Measurements from ENCODE around the gene RAP1GAP2.
"Not testable (repeated sequence)": the region's sequence is repeated elsewhere in the genome, so short reads cannot be mapped to it uniquely, and the experiment has no call there.

Gene RAP1GAP2

DNA sequence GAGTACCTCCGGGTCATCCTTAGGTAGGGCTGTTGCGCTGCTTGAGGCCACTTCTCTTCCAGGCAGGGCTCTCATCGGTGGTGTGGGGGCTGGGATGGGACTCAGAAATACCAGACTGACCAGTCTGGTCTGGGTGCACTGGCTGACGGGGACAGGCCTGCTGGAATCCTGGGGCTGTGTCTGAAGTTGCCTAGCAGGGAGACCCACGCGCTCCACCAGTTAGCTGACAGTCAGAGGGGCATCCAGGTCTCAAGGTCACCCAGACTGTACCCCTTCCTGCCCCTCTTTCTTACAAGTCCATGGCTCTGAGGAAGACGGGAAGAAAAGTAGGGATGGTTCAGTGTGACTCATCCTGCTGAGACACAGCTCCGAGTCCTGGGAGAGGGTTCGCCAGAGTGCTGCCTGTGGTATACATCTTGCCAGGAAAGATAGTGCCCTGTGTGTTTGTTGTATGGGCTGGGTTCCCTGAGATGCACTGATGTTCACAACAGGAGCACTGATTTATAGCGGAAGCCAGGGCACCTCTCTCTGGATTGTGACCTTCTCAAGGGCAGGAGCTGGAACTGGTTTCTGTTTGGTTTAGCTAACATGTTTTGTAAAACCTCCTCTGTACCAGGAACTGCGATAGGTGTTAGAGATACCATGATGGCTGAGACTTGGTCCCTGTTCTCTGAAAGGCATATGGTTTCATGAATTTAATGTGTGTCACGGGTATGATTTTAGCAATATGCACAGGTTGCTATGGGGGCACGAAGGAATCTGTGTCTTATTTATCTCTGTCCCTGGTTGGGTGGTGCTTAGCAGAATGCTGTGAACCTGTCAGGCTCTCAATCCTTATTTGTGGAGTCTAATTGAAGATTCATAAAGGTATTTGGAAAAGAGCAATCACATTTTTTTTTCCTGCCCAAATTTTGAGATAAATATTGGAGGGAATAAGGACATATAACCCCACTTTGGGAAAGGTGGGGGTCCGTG is 169.7 kb downstream of the RAP1GAP2 start:
- no peak for DNase-seq (ENCODE audit: low read depth, low spot score)

DNA sequence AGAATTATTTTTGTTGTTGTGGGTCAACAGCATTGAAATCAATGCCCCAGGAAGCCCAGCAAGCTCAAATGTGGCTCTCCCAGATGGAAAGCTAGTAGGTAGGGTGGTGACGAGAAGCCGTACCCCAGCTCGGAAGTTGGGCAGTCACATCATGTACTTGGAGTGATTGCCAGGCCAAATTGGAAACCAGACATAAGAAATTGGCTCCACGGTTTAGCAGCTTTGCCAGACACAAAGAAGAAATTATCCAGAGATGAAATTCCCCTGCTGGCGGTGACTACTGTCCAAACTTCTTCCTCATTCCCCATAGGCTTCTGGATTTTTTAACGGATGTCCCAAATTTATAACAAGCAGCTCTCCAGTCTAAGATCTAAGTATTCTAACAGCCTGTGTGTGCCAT is 171.3 kb downstream of the RAP1GAP2 start:
- no peak for DNase-seq (ENCODE audit: low read depth, low spot score)

DNA sequence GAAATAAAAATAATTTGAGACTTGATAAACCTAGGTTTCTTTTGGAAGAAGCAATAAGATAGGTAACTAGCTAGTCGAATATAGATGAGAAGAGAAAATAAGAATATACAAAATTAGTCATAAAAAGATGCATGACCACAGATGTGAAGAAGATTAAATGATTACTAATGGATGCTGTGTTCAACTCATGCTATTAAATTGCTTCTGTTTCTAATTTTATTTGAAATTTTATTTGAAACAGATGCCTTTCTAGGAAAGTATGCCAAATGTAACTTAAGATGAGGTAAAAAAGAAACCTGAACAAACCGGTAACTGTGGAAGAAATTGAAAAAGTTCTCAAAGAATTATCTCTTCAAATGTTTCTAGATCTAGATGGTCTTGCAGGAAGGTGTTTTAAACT is 175.6 kb downstream of the RAP1GAP2 start:
- no peak for DNase-seq (ENCODE audit: low read depth, low spot score)

DNA sequence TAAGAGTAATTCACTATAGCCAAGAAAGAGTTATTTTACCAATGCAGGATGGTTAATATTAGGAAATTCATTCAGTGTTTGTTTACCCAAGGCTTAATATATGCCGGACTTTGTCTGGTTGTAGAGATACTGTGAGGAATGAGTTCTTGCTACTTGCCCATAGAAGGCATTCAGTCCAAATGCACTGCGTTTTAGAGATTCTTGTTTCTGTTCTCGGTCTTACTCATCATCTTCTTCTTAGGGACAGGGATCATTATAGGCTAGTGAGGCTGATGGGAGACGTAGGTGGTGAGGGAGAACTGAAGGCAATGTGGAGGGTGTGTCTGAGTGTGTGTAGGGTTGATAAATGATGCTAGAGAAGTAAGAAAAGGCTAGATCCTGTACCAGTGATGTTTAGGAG is 176.5 kb downstream of the RAP1GAP2 start:
- no peak for DNase-seq (ENCODE audit: low read depth, low spot score)

DNA sequence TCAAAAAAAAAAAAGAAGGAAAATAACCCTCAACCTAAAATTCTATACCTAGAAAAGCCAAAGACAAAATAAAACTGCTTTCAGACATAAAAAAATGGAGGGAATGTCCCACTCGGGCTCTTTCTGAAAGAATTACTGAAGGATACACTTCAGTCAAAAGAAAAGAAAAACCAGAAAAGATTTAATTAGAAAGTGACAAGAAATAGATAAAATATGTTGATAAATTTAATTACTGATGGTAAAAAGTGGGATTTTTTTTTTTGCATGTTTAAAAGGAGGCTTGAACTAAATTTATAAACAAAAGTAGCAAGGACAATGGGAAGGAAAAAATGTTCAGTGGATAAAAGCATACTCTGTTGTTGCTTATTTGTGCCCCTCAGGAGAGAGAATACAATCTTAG is 178.1 kb downstream of the RAP1GAP2 start:
- no peak for DNase-seq (ENCODE audit: low read depth, low spot score)

DNA sequence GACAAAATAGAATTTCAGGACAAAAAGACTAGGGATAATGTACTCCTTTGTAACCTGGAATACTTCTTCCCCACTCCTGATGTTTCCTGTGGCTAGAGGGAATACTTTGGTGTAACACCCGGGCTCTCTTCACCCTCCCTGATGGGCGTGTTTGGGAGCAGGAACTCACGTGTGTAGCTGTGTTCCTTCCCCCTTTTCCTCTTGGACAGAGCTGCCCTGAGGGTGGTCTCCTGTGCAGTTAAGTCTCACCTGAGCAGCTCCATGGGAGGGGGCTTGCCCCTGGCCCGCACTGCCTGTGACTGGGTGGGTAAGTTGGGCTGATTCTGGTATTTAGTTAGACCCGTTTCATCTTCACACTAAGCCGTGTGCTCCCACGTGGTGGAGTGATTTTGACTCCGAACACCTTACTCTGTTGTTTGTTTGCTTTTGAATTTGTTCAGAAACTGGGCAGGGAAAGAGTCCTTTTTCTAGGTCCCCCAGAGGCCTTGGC is 179.3 kb downstream of the RAP1GAP2 start:
- no peak for DNase-seq (ENCODE audit: low read depth, low spot score)

DNA sequence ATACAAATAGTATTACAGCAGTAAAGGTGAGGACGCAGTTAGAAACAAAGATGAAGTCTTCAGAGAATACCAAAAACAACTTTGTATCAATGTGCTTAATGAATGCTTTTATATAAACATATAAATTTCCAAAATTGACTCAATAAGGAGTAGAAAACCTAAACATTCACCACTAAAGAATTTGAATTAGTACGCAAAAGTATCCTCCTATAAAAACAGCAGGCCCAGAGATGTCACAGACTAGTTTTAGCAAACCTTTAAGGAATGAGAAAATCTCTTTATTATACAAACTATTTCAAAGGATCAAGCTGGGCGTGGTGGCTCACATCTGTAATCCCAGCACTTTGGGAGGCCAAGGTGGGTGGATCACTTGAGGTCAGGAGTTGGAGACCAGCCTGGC is 180.9 kb downstream of the RAP1GAP2 start:
- no peak for DNase-seq (ENCODE audit: low read depth, low spot score)

DNA sequence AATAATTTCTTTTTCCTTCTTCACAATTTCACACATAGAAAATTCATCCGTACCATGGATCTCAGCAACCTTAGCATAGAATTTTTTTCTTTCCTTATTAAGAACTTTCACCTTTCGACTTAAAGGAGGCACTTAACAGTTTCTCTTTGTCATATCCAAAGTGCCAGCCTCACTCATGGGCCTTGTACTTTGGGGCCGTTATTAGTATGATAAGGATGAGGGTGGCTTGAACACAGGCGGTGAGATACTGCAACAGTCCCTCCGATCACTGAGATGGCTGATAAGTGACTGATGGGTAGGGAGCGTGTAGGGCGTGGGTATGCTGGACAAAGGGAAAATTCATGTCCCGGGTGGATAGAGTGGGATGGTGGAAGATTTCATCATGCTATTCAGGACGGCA is 181.9 kb downstream of the RAP1GAP2 start:
- no peak for DNase-seq (ENCODE audit: low read depth, low spot score)

DNA sequence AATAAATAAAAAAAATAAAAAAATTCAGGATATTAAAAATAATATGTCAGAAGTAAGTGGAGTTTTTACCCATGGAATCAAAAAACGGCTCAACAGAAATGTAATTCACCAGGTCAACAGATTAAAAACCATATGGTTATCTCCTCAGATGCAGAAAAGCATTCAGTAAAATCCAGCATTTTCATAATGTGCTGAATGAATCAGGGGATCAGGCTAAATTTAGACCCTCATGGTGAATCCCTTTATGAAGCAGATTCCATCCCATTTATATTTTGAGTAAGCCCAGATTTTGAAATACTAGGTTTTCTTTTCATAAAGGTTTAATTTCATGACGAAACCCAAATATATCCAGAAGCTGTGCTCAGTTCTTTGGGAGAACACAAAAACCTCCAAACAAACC is 182.8 kb downstream of the RAP1GAP2 start:
- no peak for DNase-seq (ENCODE audit: low read depth, low spot score)

DNA sequence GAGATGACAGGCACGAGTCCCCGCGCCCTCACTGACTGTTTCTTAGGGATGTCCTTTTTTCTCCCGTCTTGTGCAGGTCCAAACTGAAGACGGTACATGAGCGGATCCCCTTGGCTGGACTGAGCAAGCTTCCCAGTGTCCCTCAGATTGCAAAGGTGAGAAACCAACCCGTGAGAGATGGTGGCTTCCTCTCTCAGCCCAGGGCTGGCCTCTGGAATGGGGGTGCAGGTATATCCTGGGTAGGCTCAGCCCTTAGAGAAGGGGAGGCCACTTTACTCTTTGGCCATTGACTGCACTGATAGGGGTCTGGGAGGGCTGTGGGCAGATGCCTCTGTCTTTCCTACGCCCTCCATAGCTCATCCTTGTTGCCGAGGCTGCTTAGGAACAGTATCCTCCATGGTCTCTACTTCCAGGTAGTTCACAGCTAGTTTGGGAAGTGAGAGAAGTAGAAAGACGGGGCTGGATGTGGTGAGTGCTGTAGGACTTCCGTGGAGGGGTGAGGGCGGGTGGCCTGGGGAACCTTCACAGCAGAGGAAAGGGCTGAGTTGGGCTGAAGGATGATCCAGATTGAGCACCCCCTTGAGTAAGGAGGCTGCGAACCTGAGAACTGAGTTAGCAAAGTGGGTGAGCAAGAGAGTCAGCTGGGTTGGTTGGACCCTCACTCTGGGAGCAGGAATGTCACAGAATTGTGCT is 184.1 kb downstream of the RAP1GAP2 start:
- DNase-seq (ENCODE audit: low read depth, low spot score): no peak

DNA sequence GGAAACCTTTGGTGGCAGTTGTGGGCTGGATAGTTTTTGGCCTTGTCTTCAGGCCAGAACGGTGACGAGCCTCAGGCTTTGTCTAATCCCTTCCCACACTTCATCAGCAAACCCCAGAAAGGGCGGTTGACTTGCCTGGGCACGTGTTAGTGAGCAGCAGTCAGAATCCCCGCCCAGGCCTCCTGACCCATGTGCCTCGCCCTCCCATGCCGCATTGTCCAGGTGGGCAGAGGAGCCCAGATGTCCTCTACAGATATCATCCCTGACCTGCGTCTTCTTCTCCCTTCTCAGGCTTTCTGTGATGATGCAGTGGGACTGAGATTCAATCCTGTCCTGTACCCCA is 184.6 kb downstream of the RAP1GAP2 start:
- no peak for DNase-seq (ENCODE audit: low read depth, low spot score)

DNA sequence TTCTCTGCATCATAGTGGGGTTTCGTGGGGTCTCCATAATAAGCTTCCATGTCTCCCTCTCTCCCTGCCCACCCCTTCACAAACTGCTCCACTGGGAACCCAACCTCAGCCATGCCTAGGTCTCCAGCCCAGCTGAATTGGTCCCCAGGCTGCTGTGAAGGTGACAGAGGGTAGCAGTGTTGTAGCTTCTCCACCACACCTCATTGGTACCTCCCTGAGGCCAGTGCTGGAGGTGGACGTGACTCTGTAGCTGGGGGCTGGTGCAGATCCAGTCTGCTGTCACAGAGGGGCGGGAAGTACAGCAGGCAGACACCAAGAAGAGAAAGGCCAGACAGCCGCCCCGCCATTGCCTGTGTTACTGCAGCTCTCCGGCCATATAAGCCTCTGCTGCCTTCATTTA is 185.1 kb downstream of the RAP1GAP2 start:
- DNase-seq (ENCODE audit: low read depth, low spot score): no peak

DNA sequence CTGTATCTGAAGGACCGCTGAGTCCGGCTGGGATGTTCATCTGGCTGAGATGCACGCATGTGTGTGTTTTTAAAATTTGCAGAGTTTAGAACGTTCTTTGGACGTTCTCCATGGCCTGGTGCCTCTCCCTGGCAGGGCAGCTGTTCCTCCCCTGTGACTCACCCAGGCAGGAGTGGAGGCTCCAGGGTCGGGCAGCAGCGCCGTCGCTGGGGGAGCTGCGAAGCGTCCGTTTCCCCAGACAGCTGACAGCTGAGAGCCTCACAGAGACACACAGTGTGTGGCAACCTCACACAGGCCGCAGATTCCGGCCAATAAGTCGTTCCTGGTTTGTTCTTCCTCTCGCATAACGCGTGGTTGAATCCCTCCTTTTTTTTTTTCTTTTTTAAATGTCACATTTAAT is 186.6 kb downstream of the RAP1GAP2 start:
- no peak for DNase-seq (ENCODE audit: low read depth, low spot score)

DNA sequence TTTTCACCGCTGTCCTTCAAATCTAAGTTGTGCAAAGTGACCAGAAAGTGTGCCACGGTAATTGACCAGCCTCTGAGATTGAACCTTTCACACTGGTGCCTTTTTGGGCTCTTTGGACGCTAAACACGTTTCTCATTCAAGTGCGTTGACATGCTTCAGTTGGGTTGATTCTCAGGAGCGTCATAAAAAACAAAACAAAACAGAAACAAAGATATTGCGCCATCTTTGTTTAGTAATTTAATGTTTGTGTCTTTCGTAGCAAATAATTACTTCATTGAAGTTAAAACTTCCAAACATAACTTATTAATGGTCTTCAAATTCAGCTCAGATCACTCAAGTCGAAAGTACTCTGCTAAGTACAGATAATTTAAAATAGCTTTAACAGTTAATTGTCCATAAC is 187.0 kb downstream of the RAP1GAP2 start:
- no peak for DNase-seq (ENCODE audit: low read depth, low spot score)

DNA sequence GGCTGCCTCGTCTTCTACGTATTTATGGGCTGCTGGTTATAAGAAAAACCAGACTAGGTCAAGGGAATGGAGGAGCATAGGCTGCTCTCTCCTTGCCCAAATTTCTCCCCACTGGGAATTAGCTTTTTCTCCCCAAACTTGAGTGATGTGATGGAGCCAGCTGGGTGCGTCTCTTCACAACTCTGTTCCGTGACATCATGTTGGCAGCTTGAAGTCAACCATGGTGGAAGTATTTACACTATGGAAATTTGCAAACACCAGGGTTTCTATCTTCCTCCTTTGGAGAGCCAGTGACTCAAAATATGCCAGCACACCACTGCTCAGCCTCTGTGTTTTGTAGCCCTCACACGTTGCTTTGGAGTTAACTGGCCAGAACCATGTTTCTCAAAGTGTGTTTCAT is 189.1 kb downstream of the RAP1GAP2 start:
- DNase-seq (ENCODE audit: low read depth, low spot score): no peak

DNA sequence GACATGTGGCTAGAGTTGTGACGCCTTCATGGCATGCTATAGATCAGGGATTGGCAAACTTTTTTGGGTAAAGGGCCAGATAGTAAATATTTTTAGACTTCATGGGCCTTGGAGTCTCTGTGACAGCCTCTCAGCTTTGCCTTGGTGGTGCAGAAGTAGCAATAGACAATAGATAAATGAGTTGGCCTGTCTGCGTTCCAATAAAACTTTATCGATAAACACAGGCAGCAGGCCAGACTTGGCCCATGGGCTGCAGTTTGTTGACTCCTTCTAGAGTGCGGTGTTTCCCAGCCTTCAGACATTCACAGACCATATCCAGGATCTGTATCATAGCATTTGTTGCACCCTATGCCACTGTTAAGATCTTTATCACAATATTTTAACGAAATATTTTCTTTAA is 190.7 kb downstream of the RAP1GAP2 start:
- DNase-seq (ENCODE audit: low read depth, low spot score): no peak

DNA sequence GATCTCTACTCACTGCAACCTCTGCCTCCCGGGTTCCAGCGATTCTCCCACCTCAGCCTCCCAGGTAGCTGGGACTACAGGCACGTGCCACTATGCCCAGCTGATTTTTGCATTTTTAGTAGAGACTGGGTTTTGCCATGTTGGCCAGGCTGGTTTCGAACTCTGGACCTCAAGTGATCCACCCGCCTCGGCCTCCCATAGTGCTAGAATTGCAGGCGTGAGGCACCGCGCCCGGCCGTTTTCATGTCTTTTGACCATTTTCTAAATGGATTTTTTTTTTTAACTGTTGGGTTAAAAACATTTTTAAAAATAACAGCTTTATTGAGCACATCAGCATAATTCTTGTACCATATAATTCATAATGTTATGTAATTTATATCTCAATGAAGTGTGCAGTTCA is 193.2 kb downstream of the RAP1GAP2 start:
- not testable (repeated sequence) for DNase-seq (ENCODE audit: low read depth, low spot score)

DNA sequence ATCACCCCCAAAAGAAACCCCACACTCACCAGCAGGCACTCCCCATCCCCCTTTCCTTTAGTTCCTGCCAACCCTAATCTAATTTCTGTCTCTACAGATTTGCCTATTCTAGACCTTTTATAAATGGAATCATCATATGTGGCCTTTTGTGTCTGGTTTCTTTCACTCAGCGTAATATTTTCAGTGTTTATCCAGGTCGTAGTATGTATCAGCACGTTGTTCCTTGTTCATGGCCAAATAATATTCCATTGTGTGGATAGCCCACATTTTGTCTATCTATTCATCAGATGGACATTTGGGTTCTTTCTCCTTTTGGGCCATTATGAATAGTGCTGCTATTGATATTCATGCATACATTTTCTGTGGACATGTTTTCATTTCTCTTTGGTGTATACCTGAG is 193.6 kb downstream of the RAP1GAP2 start:
- DNase-seq (ENCODE audit: low read depth, low spot score): no peak

DNA sequence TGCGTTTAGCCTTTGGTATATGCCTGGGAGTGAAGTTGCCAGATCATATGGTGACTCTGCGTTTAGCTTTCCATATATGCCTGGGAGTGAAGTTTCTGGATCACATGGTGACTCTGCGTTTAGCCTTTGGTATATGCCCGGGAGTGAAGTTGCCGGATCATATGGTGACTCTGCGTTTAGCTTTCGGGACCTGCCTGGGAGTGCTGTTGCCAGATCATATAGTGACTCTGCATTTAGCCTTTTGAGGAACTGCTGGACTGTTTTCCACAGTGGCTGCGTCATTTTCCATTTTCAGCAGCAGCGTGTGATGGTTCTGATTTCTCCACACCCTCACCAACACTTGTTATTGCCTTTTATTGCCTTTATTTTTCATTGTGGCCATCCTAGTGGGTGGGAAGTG is 194.2 kb downstream of the RAP1GAP2 start:
- DNase-seq (ENCODE audit: low read depth, low spot score): no peak

DNA sequence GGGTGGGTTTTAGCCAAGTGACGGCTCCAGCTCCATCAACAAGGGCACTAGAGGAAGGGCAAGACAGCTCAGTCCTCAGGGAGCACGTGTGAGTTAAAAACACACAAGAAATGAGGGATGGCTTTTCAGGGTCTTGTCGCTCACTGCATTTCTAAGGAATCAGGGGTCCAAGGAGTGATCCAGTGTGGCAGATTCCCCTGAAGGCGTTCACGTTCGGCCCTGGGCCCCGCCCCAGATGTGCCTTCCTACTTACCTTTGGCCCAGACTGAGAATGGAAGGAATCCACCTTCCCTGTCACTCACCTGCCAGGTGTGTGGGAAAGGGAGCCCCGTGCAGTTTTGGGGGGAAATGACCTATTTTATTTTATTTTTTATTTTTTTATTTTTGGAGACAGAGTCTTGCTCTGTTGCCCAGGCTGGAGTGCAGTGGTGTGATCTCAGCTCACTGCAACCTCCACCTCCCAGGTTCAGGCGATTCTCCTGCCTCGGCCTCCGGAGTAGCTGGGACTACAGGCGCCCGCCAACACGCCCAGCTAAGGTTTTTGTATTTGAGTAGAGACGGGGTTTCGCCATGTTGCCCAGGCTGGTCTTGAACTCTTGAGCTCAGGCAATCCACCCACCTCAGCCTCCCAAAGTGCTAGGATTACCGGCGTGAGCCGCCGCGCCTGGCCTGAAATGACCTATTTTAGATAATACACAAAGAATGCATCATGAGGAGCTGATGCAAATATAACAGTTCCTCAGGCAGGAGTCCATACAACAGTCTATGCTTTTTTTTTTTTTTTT is 195.3 kb downstream of the RAP1GAP2 start:
- not testable (repeated sequence) for DNase-seq (ENCODE audit: low read depth, low spot score)

DNA sequence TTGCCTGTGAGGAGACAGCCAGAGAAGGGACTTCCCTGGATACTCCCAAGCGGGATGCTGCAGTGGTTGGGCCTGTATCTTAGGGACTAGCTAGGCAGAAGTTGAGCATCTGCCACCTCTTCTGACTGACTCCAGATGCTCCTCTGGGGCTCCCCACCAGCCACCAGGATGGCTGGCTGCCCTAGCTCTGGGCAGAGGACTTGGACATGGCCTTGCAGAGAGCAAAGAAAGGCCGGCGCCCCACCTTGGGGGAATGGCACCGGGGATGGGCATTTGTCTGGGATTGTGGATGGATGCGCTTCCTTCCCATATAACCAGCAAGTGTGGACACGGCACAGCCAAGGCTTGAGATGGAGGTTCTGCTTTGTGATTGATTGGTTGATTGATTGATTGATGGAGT is 198.2 kb downstream of the RAP1GAP2 start:
- DNase-seq (ENCODE audit: low read depth, low spot score): no peak

DNA sequence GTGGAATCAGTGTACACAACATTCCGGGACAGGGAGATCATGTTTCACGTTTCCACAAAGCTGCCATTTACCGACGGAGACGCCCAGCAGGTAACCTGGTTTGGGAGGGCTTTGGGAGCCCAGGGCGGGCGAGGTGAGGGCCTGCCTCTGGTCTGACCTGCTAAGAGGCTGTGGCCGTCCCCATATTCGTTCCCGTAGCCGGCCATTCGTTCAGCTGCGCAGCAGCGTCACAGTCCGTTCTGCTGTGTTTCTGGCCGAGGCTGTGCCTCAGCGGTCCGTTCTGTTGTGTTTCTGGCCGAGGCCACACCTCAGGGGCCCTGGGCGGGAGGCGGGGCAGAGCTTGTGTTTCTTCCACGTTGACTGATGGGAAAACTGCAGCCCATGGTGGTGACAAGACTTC is 199.1 kb downstream of the RAP1GAP2 start:
- no peak for DNase-seq (ENCODE audit: low read depth, low spot score)
